ENCODE data around the gene MPHOSPH8. TPM values are rescaled to one million over a fixed set of nuclear protein-coding genes. Genes with fewer than 3 reads are reported as not detected.
"Not testable (repeated sequence)": the region's sequence is repeated elsewhere in the genome, so short reads cannot be mapped to it uniquely, and the experiment has no call there.

Gene MPHOSPH8
- total RNA-seq, 2 experiments from 2014 or later = 32.6 to 37.6 TPM

DNA sequence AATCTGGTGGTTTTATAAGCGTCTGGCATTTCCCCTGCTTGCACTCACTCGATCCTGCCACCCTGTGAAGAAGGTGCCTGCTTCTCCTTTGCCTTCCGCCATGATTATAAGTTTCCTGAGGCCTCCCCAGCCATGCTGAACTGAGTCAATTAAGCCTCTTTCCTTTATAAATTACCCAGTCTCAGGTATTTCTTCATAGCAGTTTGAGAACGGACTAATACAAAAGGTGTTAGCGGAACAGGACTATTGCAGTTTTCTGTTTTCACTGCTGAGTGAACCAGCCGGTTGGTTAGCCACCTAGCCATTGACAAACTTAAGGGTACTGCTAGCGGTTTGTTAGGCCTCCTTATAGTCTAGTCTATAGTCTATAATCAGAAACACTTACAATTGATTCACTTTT is 2.5 kb downstream of the MPHOSPH8 start:
- H3K27me3 Mint-ChIP-seq; H3K36me3 Mint-ChIP-seq; POLR2A ChIA-PET; CTCF ChIA-PET; intact Hi-C loops (cut with micrococcal nuclease); DNase-seq; H3K9me3 Mint-ChIP-seq; H3K27ac Mint-ChIP-seq: not testable (repeated sequence)
- Mint-ChIP-seq H3K4me1 (ENCODE audit: low read depth) (peaks cover 37% of the 10 kb centered on the region), H3K4me3 (peak overlapping the region; percentile 100)

DNA sequence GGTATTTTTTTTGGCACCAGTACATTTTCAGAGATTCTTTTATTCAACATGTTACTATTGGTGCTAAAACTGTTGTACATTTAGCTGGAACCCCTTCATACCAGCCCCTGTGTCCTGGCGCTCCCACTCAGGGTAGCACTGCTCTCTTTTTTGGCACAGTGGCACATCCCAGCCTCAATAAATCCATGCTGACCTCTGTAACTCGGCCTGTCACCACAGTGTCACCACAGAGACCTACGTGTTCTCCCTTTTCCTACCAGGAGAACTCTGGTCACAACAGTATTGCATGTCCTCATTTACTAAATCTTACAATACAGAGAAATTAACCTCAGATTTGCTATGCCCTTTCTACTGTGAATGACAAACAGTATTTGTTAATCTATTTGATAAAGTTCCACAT is 10.2 kb downstream of the MPHOSPH8 start:
- Mint-ChIP-seq H3K4me1 (ENCODE audit: low read depth) (peaks cover 27% of the 10 kb centered on the region), H3K27ac (no peak overlapping the region), H3K36me3 (peaks cover 43% of the 10 kb centered on the region), H3K4me3 (no peak overlapping the region), H3K27me3 (no peaks in the 10 kb centered on the region), H3K9me3 (no peaks in the 10 kb centered on the region)
- intact Hi-C loops (cut with micrococcal nuclease) = no loop called here
- no peak for DNase-seq
- CTCF ChIA-PET = no interaction called here
- POLR2A ChIA-PET = no interaction called here

DNA sequence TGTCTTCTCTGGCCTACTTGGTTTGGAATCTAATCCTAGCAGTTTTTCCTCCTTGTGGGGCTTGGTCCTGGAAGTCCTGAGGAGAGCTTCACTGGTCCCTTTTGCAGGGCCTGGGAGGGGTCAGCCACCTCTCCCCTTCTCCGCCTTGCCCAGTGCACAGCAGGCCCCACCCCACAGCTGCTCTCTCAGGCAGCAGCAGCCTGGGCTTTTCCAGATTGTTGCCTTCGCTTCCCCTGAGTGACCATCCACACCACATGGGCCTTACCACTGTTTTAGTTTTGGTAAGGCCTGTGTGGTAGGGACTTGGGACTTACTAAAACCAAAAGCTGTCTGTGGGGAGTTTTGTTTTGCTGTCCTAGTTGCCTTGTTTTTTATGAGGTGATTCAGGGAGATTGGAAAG is 11.5 kb downstream of the MPHOSPH8 start:
- CTCF ChIA-PET = no interaction called here
- Mint-ChIP-seq H3K27ac (no peak overlapping the region), H3K9me3 (no peaks in the 10 kb centered on the region)

DNA sequence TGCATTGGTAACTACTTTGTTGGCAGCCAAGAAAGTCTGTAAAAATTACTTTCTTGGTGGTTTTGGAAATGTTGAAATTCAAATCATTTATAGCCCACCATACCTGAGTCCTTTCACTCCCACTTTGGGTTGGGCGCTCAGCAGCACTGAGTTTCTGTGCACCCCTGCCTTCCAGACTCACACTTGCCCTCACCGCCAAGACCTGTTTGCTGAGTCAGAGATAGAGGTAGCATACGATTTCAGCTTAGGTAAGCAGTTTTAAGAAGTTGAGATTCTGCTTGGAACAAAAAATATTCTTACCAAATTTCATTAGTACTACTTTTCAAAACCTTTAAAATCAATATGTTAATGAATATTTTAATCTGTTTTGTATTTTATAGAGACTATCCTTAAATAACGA is 12.6 kb downstream of the MPHOSPH8 start:
- CTCF ChIA-PET = interaction anchor here (1.0 kb wide), 1 partner anchor 10 kb away, joined by 3 read pairs; no protein-coding TSS in a partner anchor
- POLR2A ChIA-PET = interaction anchor here (1.7 kb wide), 1 partner anchor 12 kb away, joined by 4 read pairs; the partner anchor contains the start of gene MPHOSPH8
- H3K4me1 Mint-ChIP-seq (ENCODE audit: low read depth) = peaks cover 13% of the 10 kb centered on the region
- intact Hi-C loops (cut with micrococcal nuclease) = no loop called here
- no peak overlapping the region for H3K4me3 Mint-ChIP-seq
- no peaks in the 10 kb centered on the region for H3K9me3 Mint-ChIP-seq
- no peaks in the 10 kb centered on the region for H3K27me3 Mint-ChIP-seq
- H3K27ac Mint-ChIP-seq = no peak overlapping the region
- DNase-seq = no peak
- H3K36me3 Mint-ChIP-seq = peaks cover 52% of the 10 kb centered on the region

More for the DNA sequence above, 11.5 kb downstream of the MPHOSPH8 start:
- Mint-ChIP-seq H3K4me1 (ENCODE audit: low read depth) (peaks cover 20% of the 10 kb centered on the region), H3K36me3 (peaks cover 46% of the 10 kb centered on the region), H3K4me3 (no peak overlapping the region), H3K27me3 (no peaks in the 10 kb centered on the region)
- POLR2A ChIA-PET = interaction anchor here (1.7 kb wide), 1 partner anchor 11 kb away, joined by 4 read pairs; the partner anchor contains the start of gene MPHOSPH8
- DNase-seq = no peak
- intact Hi-C loops (cut with micrococcal nuclease) = no loop called here

DNA sequence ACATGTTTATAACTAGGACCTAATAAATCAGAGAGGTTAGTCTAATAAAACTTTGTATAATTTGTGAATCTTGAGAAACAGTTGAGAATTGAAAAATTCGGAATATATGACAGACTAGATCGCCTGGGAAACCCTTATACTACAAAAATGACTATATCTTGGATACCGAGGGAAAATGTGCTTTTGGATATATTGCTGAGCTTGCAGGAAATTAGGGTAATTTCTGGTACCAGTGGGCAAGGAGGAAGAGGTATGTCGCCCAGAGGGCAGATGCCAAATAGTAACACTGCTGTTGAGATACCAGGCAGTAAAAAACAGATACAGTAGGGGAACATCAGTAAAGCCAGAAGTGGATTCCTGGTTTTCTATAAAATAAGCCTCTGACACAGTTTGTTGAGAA is 17.3 kb downstream of the MPHOSPH8 start:
- intact Hi-C loops (cut with micrococcal nuclease) = no loop called here
- no peaks in the 10 kb centered on the region for H3K27me3 Mint-ChIP-seq
- DNase-seq = no peak
- no peaks in the 10 kb centered on the region for H3K4me1 Mint-ChIP-seq (ENCODE audit: low read depth)
- H3K36me3 Mint-ChIP-seq = peaks cover 32% of the 10 kb centered on the region
- H3K9me3 Mint-ChIP-seq = no peaks in the 10 kb centered on the region
- CTCF ChIA-PET = interaction anchor here (0.7 kb wide), 1 partner anchor 170 kb away, joined by 3 read pairs; no protein-coding TSS in a partner anchor
- no peak overlapping the region for H3K27ac Mint-ChIP-seq
- POLR2A ChIA-PET = no interaction called here
- no peak overlapping the region for H3K4me3 Mint-ChIP-seq

DNA sequence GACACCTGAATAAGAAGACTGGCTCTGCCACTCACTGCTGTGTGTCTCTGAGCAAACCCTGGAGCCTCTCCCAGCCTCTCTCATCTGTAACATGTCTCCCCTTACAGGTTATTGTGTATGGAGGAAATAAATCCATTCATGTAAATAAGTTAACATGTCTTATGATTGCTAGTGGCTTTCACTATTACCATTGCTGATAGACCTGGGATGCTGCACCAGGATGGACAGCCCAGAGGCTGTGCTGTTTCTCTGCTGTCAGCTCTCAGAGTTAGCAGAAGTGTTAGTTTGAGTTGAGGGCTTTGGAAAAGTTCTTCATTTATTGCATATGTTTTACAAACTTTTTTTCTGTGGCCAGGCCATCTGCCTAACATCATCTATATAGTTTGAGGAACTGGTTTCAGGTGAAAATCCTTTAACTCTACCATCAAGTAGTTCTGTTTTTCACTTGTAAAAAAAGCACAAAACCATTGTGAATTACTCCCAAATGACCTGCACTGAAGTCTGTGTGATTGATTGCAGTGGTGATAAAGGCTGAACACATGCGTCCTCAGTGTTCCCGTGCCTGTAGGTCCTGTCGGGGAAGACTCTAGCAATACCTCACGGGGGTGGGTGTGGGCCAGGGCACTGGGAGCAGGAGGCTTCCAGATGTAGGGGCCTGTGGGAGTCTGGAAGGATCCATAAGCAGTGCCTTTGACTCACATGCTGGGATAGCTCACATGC is 24.6 kb downstream of the MPHOSPH8 start:
- intact Hi-C loops (cut with micrococcal nuclease) = no loop called here
- CTCF ChIA-PET = no interaction called here
- Mint-ChIP-seq H3K4me1 (ENCODE audit: low read depth) (no peaks in the 10 kb centered on the region), H3K9me3 (no peaks in the 10 kb centered on the region), H3K4me3 (no peak overlapping the region), H3K27ac (no peak overlapping the region), H3K27me3 (no peaks in the 10 kb centered on the region), H3K36me3 (peaks cover 24% of the 10 kb centered on the region)
- DNase-seq = no peak
- POLR2A ChIA-PET = no interaction called here

DNA sequence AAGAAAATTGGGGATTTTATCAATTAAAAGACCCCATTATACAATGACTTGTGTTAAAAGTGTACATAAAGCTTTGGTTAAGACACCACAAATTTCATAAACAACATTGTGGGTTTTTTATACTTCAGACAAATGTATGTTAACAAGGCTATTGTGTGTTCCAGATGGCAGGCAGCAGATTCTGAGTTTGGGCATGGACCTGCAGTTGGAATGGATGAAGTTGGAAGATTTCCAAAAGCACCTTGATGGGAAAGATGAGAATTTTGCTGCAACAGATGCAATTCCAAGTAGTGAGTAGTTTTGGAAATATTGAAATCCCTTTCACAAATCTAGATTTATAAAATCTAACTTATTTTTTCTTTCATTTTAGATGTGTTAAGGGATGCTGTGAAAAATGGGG is 25.4 kb downstream of the MPHOSPH8 start:
- intact Hi-C loops (cut with micrococcal nuclease) = no loop called here
- H3K4me1 Mint-ChIP-seq (ENCODE audit: low read depth) = no peaks in the 10 kb centered on the region
- no peaks in the 10 kb centered on the region for H3K9me3 Mint-ChIP-seq
- H3K27ac Mint-ChIP-seq = no peak overlapping the region
- no peaks in the 10 kb centered on the region for H3K27me3 Mint-ChIP-seq
- no peak overlapping the region for H3K4me3 Mint-ChIP-seq
- peaks cover 29% of the 10 kb centered on the region for H3K36me3 Mint-ChIP-seq
- ChIA-PET POLR2A (no interaction called here), CTCF (no interaction called here)
- DNase-seq = no peak

DNA sequence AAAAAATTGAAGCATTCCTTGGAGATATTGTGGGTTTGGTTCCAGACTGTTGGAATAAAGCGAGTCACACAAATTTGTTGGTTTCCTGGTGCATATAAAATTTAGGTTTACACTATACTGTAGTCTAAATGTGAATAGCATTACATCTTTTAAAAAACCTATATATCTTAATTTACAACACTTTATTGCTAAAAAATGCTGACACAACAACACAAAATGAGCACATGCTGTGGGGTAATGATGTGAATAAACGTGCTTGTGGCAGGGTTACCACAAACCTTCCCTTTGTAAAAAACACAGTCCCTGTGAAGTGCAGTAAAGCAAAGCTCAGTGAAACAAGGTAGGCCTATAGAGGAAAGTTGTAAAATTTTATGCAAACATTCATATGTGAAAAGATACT is 27.7 kb downstream of the MPHOSPH8 start:
- DNase-seq = no peak
- ChIA-PET CTCF (interaction anchor here (0.5 kb wide), 1 partner anchor 105 kb away, joined by 3 read pairs; no protein-coding TSS in a partner anchor), POLR2A (no interaction called here)
- H3K36me3 Mint-ChIP-seq = peaks cover 41% of the 10 kb centered on the region
- H3K27me3 Mint-ChIP-seq = no peaks in the 10 kb centered on the region
- intact Hi-C loops (cut with micrococcal nuclease) = no loop called here
- no peaks in the 10 kb centered on the region for H3K4me1 Mint-ChIP-seq (ENCODE audit: low read depth)
- no peaks in the 10 kb centered on the region for H3K9me3 Mint-ChIP-seq
- H3K4me3 Mint-ChIP-seq = no peak overlapping the region
- no peak overlapping the region for H3K27ac Mint-ChIP-seq

DNA sequence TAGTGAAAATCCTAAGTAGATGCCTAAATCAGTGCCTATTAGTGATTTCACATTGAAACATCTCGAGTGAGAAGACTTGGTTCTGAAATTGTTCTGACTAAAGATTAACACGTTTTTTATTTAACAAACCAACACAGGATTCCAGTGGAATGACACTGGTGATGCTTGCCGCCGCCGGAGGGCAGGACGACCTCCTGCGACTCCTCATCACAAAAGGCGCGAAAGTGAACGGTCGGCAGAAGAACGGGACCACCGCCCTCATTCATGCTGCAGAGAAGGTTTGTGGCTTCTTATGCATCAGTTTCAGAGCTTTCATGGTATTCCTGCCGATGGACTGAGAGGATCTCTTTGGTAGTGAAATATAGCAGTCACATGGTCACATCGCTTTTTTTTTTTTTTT is 28.1 kb downstream of the MPHOSPH8 start:
- intact Hi-C loops (cut with micrococcal nuclease) = no loop called here
- POLR2A ChIA-PET = no interaction called here
- no peak overlapping the region for H3K27ac Mint-ChIP-seq
- no peaks in the 10 kb centered on the region for H3K9me3 Mint-ChIP-seq
- no peak overlapping the region for H3K4me3 Mint-ChIP-seq
- H3K27me3 Mint-ChIP-seq = no peaks in the 10 kb centered on the region
- H3K36me3 Mint-ChIP-seq = peaks cover 46% of the 10 kb centered on the region
- no peaks in the 10 kb centered on the region for H3K4me1 Mint-ChIP-seq (ENCODE audit: low read depth)
- no peak for DNase-seq
- CTCF ChIA-PET = interaction anchor here (0.5 kb wide), 1 partner anchor 105 kb away, joined by 3 read pairs; no protein-coding TSS in a partner anchor

DNA sequence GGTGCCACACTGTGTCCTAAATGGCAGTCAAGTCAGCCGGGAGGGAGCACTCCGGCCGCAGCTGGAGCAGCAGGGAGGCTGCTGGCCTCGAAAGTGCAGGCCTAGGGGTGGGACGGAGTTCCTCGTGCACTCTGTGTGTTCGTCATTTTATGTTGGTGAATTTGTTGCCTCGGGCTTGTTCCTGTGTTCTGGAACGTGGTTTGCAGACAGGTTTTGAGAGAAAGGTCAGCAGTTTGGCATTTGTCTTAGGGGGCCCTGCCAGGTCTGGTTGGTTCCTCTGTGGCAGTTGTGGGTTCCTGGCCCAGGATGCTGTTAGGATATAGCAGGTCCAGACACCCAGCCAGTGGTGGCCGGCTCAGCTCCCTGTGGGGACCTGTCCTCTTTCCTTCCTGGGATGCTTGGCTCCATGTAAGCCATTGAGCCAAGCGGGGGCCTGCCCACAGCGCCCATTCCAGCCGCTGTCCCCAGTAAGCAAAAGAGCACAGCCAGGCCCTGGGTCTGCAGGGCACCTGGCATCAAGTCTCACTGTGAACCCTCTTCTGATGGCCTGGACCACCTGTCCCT is 30.0 kb downstream of the MPHOSPH8 start:
- no peaks in the 10 kb centered on the region for H3K4me1 Mint-ChIP-seq (ENCODE audit: low read depth)
- peaks cover 55% of the 10 kb centered on the region for H3K36me3 Mint-ChIP-seq
- H3K27me3 Mint-ChIP-seq = no peaks in the 10 kb centered on the region
- POLR2A ChIA-PET = no interaction called here
- intact Hi-C loops (cut with micrococcal nuclease) = no loop called here
- no peaks in the 10 kb centered on the region for H3K9me3 Mint-ChIP-seq
- H3K27ac Mint-ChIP-seq = no peak overlapping the region
- CTCF ChIA-PET = no interaction called here
- H3K4me3 Mint-ChIP-seq = no peak overlapping the region
- no peak for DNase-seq

DNA sequence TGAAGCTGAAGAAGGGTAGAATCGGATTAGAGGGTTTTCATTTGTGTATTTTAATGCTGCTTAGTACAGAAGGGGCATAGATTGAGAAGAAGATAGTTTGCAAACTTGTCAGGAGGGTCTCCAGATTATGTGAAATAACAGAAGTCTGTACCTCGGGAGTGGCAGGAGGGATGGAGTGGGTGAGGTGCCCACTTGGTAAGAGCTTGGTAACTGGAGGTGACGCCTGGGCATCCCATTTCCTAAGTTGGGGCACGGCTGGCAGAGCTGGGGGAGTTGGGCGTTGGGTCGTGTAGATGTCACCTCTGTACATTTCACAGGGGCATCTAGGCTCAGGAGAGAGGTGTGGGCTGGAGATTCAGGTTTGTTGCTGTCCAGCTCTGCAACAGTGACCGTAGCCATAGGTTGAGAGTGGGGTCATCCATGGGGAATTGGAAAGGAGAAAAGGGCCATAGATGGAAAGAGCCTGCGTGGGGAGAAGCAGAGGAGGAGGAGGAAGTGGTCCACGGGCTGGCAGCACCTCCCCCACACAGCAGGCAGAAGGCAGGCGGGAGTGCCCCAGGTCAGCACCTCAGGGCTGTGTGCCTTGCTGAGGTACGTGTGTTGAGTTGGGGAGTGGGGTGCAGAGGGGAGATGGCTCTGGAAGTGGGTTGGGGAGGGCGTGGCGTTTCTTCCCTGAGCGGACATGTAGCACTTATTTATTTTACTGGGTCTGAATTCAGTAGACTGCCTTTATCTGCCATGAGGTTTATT is 31.2 kb downstream of the MPHOSPH8 start:
- Mint-ChIP-seq H3K36me3 (peaks cover 57% of the 10 kb centered on the region), H3K4me3 (no peak overlapping the region), H3K27me3 (no peaks in the 10 kb centered on the region), H3K27ac (peak overlapping the region; percentile 19), H3K9me3 (no peaks in the 10 kb centered on the region), H3K4me1 (ENCODE audit: low read depth) (no peaks in the 10 kb centered on the region)
- no peak for DNase-seq
- ChIA-PET POLR2A (no interaction called here), CTCF (no interaction called here)
- intact Hi-C loops (cut with micrococcal nuclease) = no loop called here

DNA sequence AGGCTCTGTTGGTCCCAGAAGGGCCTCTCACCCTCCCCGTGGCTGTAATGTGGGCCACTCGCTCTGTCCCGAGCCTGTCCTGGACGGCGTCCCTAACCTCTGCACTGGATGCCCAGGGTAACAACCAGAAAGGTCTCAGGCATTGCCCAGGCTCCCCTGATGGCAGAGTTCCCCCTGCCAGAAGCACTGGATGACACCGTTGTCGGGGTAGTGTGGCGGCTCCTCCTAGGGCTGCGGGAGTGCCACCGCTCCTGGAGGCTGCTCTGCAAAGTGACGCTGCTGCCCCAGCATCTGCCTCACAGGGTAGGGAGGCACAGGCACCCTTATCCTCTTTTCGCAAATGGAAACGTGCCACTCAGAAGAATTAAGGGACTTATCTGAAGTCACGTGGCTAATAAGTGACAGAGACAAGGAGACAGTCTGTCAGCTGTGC is 32.0 kb downstream of the MPHOSPH8 start:
- no peak overlapping the region for H3K27ac Mint-ChIP-seq
- no peak for DNase-seq
- no peaks in the 10 kb centered on the region for H3K27me3 Mint-ChIP-seq
- ChIA-PET POLR2A (no interaction called here), CTCF (no interaction called here)
- no peaks in the 10 kb centered on the region for H3K9me3 Mint-ChIP-seq
- no peak overlapping the region for H3K4me3 Mint-ChIP-seq
- intact Hi-C loops (cut with micrococcal nuclease) = no loop called here
- no peaks in the 10 kb centered on the region for H3K4me1 Mint-ChIP-seq (ENCODE audit: low read depth)
- peaks cover 64% of the 10 kb centered on the region for H3K36me3 Mint-ChIP-seq

Data from activated CD4-positive, alpha-beta memory T cell treated with anti-CD3 and anti-CD28 coated beads for 36 hours (primary cell).